GM18505 (cell line): Measurements from ENCODE around the gene IMPA2.
"Not testable (repeated sequence)": the region's sequence is repeated elsewhere in the genome, so short reads cannot be mapped to it uniquely, and the experiment has no call there.

Experiments
- ATAC-seq: cut with Tn5 transposase; IDR thresholded peaks from one replicate; pipeline ENCODE4 v1.9.1; 2021; ENCODE audit not compliant: unreplicated experiment
- POLR2A ChIP-seq: IDR thresholded peaks from 4 replicates; pipeline ENCODE4 v1.6.1; 2011; ENCODE audit warnings: borderline replicate concordance; ENCODE audit not compliant: insufficient read depth, insufficient read length; ENCODE audit errors: extremely low read depth

IMPA2 gene

GRCh38 chr18:11953113-11953512, 28.2 kb upstream of the IMPA2 start:
- no peak for TF ChIP-seq POLR2A
- no peak for ATAC-seq

DNA sequence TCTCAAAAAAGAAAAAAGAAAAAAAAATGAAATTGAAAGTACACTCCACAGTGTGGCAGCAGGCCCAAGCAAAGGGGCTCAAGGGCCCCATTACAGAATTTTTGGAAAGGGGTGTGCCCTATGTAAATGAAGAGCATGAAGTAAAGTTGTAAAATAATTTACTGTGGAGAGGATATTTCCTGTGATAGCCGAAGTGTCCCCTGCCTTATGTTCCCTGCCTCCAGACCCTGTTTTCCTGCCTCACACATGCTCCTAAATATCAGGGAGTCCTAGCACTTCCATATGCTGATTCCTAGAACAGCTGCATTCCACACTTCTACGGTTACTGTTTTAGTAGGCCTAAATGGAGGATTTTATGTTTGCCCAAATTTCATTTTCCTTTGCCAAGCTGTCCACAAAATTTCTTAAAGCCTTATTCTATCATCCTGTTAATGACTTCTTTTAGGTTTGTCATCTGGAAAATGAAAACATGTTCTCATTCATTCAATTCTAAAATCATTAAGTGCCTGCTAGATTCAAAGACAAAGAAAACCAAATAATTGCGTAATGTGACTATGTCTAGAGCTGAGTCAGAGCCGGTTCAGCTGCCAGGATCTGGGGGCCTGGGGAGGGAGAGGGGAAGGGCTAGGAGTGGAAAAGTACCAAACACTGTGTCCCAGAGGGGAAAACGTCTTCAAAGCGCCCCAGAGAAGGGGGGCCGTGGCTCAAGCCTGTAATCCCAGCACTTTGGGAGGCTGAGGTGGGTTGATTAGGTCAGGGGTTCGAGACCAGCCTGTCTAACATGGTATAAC, 25.9 kb upstream of the IMPA2 start:
- no peak for TF ChIP-seq POLR2A
- no peak for ATAC-seq

DNA sequence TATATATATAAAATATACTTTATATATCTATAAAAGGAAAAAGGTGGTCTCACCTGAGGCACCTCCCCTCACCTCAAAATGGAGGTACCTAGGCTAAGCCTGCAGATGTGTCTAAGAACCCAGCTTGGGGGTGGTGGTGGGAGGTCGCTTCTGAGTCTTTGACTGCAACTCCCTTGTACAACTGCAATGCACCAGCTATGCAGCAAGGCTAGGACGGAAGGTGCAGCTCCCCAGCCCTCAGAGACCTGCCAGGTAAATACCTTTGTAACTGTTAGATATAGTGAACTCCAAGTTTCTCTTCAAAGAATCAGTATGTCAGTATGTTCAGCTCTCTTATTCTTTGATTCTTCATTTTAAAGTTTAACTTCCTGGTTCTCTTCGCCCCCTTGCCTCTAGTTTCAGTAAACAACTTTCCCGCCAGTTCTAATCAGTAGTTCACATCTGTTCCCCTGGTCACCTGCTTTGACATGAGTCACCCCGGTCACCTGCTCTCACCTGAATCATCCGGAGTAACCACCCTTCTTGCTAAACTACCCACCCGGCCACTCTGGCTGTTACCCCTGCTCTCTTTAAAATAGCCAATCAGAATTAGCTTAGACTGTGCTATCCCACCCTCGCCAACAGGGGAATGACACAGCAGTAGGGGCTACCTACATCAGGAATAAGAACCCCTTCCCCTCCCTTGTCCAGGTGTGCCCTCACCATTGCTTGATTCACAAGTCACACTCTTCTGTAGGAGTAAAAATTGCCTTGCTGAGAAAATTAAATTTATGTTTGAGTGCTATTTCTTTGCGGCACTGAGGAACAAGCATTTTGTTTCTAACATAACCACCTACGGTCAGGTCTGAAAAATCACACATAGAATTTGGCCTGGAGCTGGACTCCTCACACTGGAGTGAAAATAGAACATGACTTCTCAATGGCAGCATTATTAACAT, 24.7 kb upstream of the IMPA2 start:
- TF ChIP-seq POLR2A: no peak
- no peak for ATAC-seq

- no peak for ATAC-seq
- no peak for TF ChIP-seq POLR2A
Observed at GRCh38 chr18:11957636-11958035, 23.7 kb upstream of the IMPA2 start.

- not testable (repeated sequence) for ATAC-seq
Observed at GRCh38 chr18:11959651-11960050, 21.7 kb upstream of the IMPA2 start.

DNA sequence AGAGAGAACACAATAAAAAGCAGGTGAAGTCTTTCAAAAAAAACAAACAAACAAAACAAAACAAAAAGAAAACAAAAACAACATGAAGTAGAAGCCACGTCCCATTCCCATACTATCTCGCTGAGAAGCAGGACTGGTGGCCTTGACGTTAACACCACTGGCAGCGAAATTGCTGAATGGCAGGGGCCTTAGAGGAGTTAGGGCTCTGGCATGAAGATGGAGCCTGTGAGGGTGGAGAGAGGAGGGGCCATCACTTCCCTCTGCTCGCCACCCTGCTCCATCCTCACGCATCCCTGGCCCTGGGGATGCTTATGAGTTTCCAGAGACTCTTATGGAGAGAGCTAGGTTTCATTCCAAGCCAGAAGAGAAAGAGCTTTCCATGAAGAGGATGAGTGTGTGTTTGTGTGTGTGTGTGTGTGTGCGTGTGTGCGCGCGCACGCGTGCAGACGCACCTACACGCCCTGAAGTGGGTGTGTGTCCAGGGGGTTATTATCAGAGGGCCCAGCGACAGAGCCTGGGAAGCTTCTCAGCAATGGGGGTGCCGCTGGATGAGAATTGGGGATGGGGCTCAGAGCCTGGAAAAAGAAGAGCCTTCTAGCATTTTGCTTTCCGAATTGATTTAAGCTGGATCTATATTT, 20.4 kb upstream of the IMPA2 start:
- no peak for ATAC-seq
- TF ChIP-seq POLR2A: no peak

DNA sequence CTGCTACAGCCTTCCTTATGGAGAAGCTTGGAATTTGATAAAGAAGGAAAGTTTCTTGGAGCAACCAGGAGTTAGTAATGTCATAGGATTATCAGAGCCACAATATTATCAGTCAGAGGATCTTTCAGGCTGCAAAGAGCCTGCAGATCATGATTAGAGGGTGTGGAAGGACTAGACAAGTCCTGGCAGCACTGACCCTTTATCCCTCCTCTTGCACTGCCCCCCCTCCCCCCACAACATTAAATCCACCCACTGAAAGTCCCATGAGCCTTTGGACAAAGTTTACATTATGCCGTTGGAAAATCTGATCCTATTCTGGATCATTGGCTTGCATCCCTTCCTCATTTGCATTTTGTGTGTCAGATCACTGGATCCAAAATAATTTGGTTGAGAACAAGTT, 18.7 kb upstream of the IMPA2 start:
- TF ChIP-seq POLR2A: no peak
- no peak for ATAC-seq

DNA sequence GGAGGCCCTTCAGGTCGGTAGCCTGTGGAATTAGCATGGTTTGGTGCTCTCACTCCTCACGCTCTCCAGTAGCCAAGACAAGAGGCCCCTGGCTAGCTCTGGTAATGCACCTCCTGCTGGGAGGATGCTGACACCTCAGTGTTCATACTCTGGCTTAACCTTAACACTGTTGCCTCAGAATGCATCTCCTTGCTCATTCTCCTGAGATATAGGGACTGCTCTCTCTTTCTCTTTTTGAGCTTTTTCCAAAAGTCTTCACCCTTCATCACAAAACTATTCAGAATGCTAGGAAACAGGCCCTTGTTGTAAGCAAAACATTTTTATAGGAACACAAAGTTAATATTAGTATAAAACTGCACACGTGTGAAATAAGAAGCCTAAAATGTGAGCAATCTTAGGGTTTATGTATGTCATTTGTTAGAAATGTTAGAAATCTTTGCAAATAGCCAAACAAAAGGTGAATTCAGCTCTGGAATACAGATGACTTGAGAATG, 17.3 kb upstream of the IMPA2 start:
- TF ChIP-seq POLR2A: no peak
- ATAC-seq: no peak

DNA sequence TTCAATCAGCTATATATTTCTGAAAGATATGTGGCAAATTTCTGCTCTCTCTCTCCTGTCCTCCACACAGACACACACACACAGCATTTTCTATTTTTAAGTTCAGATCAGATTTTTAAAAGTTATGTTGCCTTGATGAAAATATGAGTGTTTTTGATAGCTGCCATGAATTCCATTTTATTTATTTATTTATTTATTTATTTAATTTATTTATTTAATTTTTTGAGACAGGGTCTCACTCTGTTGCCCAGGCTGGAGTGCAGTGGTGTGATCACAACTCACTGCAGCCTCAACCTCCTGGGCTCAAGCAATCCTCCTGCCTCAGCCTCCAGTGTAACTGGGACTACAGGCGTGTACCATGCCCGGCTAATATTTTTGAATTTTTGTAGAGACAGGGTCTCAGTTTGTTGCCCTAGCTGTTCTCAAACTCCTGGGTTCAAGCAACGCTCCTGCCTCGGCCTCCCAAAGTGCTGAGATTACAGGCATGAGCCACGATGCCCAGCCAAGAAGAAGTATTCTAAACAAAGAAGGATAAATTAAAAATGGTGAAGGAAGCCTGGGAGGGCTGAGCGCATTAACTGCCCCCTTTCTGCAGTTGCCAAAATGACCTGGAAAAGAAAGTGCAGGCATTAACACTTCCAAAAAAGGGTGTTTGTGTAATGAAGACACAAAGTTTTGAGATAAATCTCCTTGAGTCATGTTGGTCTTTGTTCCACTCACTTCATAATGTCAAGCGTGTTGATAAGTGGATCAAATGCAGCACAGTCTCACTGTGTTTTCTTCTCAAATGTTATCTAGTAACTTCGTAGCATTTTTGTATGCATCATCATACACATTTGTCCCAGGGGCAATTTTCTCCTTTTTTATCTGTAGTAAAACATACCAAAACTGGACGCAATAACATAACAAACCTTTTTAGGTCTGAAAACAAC, 11.1 kb upstream of the IMPA2 start:
- no peak for ATAC-seq
- no peak for TF ChIP-seq POLR2A

GRCh38 chr18:11970836-11971226, 10.5 kb upstream of the IMPA2 start:
- not testable (repeated sequence) for ATAC-seq

- no peak for ATAC-seq
- TF ChIP-seq POLR2A: no peak
Observed at GRCh38 chr18:11972371-11973174, 8.7 kb upstream of the IMPA2 start.
